Erythroblast (primary cell): ENCODE results near the gene KBTBD12.

Experiments used
- DNase-seq, 2 experiments: peaks; one replicate each; lab custom pipeline; 2025; lab: John Stamatoyannopoulos, UW
- GATA1 ChIP-seq: IDR thresholded peaks from 2 replicates; pipeline ENCODE4 v1.6.1; 2011; ENCODE audit warnings: low read depth, mild to moderate bottlenecking, control low read depth, low read length, moderate library complexity
- POLR2A ChIP-seq: IDR thresholded peaks from 2 replicates; pipeline ENCODE4 v1.6.1; 2011; ENCODE audit warnings: mild to moderate bottlenecking, low read length

The KBTBD12 gene

GRCh38 chr3:127975153-127976029 is 60.4 kb downstream of the KBTBD12 start:
- TF ChIP-seq POLR2A (no peak), GATA1 (no peak)
- no peak for DNase-seq

GRCh38 chr3:127978636-127979035 is 63.6 kb downstream of the KBTBD12 start:
- no peak for TF ChIP-seq GATA1
- no peak for TF ChIP-seq POLR2A
- DNase-seq = no peak

GRCh38 chr3:127979473-127979872 is 64.4 kb downstream of the KBTBD12 start:
- no peak for TF ChIP-seq POLR2A
- no peak for TF ChIP-seq GATA1
- no peak for DNase-seq

- no peak for DNase-seq
- no peak for TF ChIP-seq GATA1
- TF ChIP-seq POLR2A = no peak
Observed at GRCh38 chr3:127981097-127981496, 66.1 kb downstream of the KBTBD12 start.

- no peak for TF ChIP-seq POLR2A
- TF ChIP-seq GATA1 = no peak
- DNase-seq = no peak
Observed at GRCh38 chr3:127982155-127982554, 67.1 kb downstream of the KBTBD12 start.

- DNase-seq = no peak
Observed at GRCh38 chr3:127984241-127984975, 69.4 kb downstream of the KBTBD12 start.

GRCh38 chr3:127985216-127985615 is 70.2 kb downstream of the KBTBD12 start:
- TF ChIP-seq GATA1 = no peak
- TF ChIP-seq POLR2A = no peak
- DNase-seq = no peak

More at GRCh38 chr3:127984241-127984975, 69.4 kb downstream of the KBTBD12 start:
- TF ChIP-seq GATA1 = no peak
- no peak for TF ChIP-seq POLR2A

GRCh38 chr3:127985655-127986225 is 70.7 kb downstream of the KBTBD12 start:
- no peak for DNase-seq
- TF ChIP-seq GATA1 (no peak), POLR2A (no peak)

GRCh38 chr3:127986803-127987202 is 71.8 kb downstream of the KBTBD12 start:
- DNase-seq = no peak
- no peak for TF ChIP-seq GATA1
- no peak for TF ChIP-seq POLR2A

GRCh38 chr3:127987309-127987995 is 72.4 kb downstream of the KBTBD12 start:
- DNase-seq = no peak
- no peak for TF ChIP-seq GATA1
- TF ChIP-seq POLR2A = no peak

- TF ChIP-seq GATA1 = no peak
- TF ChIP-seq POLR2A = no peak
- no peak for DNase-seq
Observed at GRCh38 chr3:127988770-127989557, 73.9 kb downstream of the KBTBD12 start.

GRCh38 chr3:127990051-127990450 is 75.0 kb downstream of the KBTBD12 start:
- TF ChIP-seq POLR2A (no peak), GATA1 (no peak)
- DNase-seq = no peak

GRCh38 chr3:127990461-127990860 is 75.4 kb downstream of the KBTBD12 start:
- DNase-seq = no peak
- TF ChIP-seq GATA1 = no peak
- no peak for TF ChIP-seq POLR2A
